ENCODE data around the gene FOSL1.

The FOSL1 gene

DNA sequence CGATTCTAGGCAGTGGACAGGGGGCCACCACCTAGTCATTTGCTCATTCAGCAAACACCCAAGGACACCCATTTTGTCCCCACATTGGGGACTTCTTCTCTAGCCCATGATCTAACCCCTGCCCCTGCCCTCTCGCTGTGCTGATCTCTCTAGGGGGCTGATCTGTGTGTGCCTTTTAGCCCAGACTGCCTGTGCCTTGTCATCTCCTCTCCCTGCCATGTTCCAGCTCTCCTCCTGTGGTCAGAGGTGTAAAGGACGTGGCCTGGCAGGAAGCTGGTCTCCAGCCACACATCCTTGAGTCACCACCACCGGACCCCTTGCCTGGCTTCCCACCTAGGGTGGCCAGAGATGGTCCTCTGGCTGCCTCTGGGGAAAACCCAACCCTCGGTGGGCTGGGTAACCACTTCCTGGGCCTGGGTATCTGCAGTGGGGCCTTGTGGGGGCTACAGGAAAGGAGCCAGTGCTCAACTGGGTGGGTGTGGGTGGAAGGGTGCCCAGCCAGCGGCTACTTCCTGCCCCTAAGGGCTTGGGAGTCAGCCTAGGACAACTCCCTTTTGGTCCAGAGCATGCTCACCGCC, 19.3 kb downstream of the FOSL1 start:
- DNase-seq: no peak

DNA sequence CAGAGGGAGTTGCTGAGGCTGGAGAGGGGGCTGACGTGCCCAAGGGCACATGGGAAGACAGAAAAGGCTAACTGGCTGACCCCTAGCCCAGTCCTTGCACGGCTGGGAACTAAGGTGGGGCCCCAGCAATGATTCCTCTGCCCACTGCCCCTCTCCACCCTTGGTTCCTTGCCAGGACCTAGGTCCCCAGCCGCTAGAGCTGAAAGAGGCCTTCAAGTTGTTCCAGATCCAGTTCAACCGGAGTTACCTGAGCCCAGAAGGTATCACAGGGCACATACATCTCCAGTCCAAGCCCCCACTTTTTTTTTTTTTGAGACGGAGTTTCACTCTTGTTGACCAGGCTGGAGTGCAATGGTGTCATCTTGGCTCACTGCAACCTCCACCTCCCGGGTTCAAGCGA, 20.2 kb downstream of the FOSL1 start:
- no peak for DNase-seq

DNA sequence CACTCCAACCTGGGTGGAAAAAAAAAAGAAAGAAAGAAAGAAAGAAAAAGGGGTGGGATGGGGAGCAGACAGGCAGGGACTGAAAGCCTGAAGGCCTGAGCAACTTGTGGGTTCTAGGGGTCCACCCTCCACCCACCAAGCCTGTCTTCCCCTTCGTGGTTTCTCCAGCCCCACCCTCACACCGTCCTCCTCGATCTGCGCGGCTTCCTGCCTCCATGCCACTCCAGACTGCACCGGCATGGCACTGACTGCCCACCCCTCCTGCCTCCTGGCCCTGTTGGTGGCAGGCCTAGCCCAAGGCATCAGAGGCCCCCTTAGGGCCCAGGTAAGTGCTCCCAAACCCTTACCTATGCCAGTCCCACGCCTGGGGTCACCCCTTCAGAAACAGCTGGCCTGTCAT, 20.6 kb downstream of the FOSL1 start, which contains the start of gene CTSW:
Gene CTSW, plus strand, starts transcription at position 221 of the 400 bp plus-strand sequence. Its CDS starts 18 bp downstream, at position 239.
- peak; percentile 50 for DNase-seq

DNA sequence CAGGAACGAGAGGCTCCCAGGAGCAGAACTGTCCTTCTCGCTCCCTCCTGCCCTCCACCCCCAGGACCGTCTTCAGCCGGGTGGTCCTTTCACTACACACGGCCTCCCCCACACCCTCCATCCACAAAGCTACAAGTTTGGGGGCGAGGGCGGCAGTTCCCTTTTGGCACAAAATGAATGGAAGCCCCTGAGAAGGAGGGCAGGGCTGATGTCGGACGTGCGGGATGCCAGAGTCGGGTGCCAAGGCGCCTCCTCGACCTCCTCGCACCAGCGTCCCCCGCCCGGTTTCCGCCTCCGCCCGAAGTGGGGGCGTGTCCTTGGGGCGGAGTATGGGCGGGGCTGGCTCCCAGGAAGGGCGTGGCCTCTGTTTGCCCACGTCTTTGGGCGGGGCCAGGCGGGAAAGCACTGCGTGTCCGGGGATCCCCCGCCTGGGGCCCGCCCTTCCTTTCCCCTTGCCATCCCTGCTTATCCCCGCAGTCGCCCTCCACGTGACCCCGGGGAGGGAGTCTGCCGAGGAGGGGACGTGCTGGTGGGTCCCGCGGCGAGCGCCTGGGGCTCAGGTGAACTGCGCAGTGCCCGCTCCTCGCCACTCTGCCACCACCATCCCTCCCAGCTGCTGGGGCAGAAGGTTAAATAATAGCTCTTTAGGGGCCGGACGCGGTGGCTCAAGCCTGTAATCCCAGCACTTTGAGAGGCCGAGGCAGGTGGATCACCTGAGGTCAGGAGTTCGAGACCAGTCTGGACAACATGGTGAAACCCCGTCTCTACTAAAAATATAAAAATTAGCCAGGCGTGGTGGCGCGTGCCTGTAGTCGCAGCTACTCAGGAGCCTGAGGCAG, 26.7 kb downstream of the FOSL1 start:
- DNase-seq: peak; percentile 92

DNA sequence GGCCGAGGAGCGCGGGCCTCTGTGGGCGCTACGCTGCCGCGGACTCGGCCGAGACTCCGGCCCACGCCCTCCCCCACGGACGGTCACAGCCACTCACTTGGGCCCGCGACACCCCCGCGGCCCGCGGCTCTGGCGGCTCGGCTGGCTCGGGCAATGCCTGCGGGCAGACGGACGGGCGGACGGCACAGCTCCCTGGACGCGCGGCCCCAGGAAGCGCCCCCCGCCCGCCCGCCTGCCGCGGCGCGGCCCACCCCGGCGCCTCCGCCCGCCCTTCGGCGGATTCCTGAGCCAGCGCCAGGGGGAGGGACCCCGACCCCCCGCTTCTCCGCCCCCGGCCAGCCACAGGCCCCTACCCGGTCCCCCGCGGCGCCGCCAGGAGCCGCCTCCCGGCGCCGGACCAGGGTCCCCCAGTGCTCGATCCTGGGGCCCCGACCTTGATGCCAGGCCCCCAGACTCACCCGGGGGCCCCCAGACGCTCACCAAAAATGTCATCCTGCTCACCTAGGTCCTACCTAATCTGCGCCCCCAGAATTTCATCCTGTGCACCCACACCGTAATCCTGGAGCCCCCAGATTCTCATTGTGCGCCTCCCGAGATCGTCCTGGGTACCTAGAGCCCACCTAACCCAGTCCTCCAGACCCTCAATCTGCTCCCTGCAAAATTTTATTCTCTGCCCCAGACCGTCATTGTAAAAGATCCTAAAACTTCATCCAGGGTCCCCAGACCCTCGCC, 27.4 kb downstream of the FOSL1 start, which contains the start of gene EFEMP2:
Gene EFEMP2, minus strand, starts transcription at position 215 of the 732 bp plus-strand sequence. CDS start 446 bp downstream, outside the sequence.
- DNase-seq: no peak

DNA sequence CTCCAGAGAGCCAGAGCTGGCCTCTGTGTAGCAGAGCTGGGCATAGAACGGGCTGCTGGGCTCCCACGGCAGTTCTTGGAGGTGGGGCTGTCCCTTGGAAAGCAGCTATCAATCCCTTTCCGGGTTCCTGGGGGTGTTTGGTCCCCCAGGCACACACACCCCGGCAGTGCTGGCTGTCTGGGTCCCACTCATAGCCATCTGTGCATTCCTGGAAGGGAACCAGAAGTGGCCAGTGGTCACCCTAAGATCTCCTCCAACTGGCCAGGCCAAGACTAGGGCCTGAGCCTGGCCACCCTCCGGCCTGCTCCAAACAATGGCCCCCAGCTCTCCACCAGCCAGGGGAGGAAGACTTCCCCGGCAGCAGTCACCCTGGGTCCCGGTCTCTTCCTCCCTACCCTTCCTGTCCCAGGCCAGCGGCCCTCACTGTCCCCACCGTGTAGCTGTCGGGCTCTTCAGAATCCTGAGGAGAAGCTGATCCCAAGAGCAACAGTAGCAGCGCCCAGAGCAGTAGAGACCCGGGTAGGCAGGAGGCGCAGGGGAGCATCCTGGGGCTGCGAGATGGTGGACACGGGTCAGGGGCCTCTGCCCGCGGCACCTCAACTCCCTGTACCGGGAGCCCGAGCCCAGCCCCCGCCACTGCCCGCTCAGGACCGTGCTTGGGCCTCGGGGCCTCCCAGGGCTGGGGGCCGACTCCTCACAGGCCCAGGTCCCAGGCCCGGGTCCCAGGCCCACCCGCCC, 28.2 kb downstream of the FOSL1 start:
- DNase-seq: no peak

DNA sequence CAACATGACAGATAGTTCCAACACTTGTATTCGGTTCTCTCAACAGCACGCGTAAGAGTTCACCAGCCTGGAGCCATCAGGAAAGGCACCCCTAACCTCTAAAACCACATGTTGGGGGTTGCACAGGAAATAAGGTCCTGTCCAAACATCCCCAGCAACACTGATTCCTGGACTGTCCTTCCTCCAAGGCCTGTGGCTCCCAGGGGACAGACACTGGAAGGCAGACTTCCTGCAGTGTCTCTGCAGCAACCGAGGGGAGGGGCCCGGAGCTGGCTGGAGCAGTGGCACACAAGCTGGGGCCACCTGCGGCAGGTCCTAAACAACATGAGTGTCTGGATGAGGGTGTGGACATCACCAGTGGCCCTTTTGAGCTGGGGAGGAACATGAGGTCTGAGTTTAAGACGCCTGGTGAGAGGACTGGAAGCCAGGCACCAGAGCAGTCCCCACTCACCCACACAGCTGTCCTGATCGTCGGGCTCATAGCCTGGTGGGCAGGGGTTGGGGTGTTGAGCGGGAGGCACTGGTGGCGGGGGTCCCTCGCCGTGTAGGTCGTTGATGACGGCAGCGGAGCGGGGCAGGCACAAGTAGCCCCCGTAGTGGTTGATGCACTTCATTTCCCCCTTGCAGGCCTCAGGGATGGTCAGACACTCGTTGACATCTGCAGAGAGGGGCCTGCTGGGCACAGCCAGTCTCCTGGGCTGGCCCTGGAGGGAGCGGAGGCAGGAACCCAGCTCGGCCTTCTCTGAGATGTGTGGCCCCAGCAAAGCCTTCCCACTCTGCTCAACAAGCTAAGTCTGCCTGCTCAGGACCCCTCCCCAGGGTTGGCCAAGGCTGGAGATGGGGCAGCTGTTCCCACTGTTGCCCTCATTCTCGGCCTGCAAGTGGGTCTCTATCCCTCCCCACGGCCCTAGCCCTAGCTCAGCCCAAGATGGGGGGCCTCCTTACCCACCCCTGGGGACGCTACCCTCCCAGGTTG, 29.2 kb downstream of the FOSL1 start:
- DNase-seq: no peak

DNA sequence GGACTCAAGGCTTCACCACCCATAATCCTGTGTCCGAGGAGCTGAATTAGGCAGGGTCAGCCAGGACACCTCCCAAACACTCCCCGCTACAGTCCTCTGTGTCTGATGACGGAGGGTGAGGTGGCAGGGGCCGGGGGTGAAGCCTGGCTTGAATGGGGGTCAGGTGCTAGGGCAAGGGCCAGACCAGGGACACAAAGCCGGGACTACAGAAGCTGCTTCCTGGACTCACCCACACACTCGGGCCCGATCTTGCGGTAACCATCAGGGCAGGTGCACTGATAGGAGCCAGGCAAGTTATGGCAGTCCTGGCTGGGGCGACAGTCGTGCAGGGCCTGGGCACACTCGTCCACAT, 29.9 kb downstream of the FOSL1 start:
- DNase-seq: no peak

DNA sequence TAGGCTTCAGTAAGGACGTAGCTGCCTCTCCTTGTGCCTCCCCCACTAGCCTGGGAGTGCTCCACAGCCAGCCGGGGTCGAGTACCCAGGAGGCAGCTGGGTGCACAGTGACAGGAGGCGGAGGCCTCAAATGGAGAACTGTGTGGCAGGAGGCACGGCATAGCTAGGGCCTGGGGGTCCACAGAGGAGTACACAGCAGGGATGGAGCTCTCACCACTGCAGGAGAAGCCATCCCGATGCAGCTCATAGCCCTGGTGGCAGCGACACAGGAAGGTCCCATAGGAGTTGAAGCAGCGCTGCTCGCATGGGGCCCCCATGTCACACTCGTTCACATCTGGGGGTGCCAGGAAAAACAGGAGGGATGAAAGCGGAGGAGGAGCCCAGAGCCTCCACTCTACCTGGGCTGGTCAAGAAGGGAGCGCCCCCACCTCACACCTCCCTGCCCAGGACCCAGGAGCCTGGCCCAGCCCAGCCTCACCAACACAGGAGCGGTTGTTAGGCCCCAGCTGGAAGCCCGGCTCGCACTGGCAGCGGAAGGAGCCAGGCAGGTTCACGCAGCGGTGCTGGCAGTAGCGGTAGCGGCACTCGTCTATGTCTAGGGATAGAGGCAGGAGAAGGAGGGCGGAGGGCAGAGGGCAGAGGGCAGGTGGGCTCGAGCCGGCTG, 30.4 kb downstream of the FOSL1 start:
- DNase-seq: no peak

DNA sequence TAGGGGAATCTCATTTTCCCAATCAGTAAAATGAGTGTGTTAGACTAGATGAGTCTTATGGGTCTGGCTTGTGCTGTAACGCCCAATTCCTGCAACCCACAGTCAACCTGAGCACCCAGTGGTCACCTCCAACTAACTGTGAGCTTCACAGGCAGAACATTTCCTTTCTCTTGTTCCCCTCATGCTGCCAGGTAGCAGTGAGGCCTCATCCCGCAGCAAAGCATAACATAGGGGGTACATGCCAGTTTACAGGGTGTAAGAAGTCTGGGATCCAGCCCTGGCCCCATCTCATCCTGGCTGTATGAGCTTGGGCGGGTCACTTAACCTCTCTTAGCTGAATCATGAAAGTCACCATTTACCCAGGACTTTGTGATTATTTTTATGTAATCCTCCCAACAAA, 31.3 kb downstream of the FOSL1 start:
- DNase-seq: no peak

DNA sequence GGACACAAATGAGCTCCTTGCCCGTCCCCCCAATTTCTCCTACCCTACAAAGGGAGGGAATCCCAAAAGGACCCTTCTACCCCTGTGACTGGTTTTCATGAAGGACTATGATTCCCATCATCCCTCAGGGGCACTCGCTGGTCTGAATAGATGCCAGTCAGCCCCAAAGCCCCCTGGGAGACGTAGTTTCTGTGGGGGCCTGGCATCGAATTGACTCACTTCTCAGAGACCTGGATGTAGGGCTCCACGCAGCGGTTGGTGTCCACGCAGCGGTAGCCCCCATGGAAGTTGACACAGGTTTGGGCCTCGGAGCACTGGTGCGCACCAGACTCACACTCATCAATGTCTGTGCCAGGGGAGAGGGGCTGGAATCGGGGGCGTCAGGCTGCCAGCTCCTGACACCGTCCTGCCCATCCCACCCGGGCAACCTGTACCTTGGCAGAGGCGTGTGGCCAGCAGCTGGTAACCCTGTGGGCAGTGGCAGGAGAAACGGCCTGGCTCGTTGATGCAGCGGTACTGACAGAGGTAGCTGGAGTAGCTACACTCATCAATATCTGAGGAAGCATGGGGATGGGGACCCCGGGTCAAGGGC, 32.0 kb downstream of the FOSL1 start:
- peak; percentile 38 for DNase-seq

DNA sequence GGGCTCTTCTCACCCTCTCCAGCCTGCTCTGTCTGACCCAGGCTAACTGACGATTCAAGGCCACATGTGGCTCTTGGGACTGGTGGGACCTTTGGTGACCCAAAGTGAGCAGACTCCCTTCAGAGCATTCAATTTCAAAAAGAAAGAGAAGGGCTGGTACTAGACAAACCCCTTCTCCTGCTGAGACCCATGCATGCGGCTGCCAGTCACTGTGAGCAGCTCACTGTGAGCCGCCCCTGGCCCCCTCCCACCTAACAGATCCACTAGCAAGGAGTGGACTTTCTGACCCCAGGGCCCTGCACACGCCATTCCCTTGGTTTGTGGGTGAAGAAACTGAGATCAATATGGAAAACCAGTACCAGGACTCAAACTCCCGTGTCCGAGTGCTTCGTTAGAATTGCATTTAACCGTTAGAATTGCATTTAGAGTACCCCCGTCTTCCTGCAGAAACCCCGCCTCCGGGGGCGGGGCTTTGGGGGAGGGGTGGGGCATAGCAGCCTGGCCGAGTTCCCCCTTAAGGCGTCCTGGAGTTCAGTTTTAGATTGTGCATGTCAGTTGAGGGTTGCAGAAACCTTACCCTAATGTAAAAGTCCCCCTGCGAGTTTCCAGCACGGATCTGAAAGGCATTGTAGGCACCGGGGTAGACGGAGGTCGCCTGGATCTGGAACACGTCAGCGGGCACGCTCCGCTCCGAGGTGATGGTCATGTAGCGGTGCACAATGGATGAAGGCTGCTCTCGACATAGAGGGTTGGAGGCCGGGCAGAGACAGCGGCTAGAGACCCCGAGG, 32.7 kb downstream of the FOSL1 start:
- peak; percentile 33 for DNase-seq

DNA sequence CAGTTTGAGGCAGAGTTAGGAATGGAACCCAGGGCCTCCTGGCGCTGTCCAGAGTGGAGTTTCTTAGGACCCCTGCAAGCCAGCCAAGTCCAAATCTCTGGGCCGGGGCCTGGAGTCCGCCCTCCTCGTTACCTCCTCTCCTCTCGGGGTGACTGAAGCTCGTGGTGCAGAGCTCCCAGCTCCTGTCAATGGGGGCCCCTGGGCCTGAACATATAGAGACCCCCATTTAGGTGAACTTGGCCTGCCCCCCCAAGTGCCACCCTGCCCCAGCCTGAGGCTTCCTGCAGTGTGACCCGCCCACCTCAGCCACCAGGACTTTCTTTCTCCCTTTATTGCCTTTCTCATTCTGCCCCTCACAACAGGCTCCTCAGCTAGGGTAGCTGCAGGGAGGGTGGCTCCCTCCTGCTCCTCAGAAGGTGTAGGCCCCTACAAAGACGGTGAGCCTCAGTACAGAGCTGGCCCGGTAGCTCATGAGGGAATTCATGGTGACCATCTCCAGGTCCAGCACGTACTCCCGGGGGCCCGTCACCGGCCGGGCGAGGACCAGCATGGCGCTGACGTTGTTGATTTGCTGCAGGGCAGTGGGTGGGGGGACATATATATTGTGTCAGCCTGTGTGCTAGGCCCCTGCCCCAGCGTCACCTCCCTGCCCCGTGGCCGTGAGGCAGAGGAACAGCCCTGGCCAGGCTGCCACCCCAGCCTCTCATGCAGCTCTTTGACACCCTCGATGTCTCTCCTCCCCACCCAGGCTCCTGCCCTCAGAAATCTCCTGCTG, 33.5 kb downstream of the FOSL1 start:
- no peak for DNase-seq

DNA sequence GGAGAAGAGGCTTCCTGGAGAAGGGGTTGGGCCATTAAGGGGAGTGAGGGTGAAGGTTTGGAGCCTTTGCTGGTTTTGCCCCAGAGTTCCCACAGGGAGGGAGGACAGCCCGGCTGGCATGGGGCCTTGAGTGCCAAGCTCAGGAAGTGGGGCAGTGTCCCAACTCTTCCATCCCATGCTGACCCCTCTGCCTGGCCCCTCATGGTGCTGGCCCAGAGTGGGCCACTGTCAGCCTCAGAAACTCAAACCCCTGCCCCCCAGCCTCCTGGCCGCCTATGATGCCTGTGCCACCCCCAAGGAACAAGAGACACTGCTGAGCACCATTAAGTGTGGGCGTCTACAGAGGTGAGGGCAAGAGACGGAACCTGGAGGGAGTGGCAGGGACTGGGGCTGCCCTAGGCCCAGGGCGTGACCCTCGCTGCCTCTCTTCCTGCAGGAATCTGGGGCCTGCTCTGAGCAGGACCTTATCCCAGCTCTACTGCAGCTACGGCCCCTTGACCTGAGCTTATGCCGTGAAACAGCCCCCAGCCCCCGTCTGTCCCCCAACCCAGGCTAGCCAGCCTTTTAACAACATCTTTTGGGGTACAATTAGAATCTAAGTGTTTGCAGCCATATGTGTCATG, 34.5 kb downstream of the FOSL1 start:
- DNase-seq: no peak

DNA sequence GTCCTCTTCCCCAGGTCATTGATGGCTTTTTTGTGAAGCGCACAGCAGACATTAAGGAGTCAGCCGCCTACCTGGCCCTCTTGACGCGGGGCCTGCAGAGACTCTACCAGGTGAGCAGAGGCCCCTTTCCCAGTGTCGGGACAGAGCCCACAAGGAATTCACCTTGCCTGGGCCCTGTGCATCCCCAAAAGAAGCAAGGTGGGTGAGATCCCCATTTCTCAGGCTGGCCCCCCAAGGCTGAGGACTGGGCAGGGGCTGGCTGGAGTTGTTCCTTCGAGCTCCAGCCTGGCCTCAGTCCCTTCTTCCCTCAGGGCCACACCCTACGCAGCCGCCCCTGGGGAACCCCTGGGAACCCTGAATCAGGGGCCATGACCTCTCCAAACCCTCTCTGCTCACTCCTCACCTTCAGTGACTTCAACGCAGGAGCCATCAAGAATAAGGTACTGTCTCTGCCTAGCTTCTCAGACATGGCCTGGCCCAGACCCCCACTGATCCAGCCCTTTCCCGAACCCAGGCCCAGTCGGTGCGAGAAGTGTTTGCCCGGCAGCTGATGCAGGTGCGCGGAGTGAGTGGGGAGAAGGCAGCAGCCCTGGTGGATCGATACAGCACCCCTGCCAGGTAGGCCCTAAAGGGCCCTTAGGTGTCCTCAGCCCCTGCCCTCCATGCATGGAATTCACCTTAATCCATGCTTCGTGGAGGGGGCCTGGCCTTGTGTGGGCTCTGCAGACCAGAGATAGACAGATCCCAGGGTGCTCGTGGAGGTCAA, 35.3 kb downstream of the FOSL1 start:
- no peak for DNase-seq

DNA sequence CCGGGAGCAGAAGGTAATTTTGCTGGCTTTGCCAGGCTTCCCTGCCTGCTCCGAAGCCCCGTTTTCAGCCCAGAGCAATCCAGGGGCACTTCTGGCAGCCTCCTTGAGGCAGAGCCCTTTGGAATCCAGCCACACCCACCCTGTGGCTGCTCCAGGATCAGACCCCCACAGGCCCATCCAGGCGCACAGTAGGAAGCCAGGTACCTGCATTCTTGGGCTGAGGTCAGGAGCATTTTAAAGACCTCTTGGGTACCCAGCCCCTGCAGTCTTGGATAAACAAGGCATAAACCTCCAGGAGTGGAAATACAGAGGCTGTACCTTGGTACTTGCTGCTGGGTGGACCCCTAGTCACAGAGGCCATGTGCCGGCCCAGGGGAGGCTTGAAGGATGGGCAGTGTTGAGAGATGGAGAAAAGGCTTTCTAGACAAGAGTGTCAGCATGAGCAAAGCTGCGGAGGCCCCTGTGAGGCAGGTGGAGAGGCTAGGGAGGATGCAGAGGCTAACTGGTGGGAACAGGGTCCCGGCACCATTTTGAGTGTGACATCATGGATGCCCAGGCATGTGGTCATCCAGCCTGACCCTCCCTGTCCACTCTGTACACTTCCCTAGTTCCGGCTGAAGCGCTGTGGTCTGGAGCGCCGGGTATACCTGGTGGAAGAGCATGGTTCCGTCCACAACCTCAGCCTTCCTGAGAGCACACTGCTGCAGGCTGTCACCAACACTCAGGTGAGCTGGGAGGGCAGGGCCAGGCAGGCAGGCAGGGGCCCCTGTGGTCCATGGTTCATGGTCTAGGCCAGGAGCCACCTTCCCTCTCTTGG, 36.1 kb downstream of the FOSL1 start:
- DNase-seq: no peak
